DND-41 (cell line): ENCODE measurements around the gene SCNM1.

Experiments used
- ATAC-seq: fragments of 200-7000 bp; cut with Tn5 transposase; 3 replicates; pipeline ENCODE4 v1.9.1; 2021; ENCODE audit warnings: low read depth; ENCODE audit not compliant: insufficient read depth
- DNase-seq: peaks from one replicate; pipeline ENCODE4 v3.0.0-alpha.2; 2020
- H2AFZ ChIP-seq: 2 replicates; pipeline ENCODE4 v1.6.0; 2012; ENCODE audit warnings: low read depth, low read length
- H3K27ac ChIP-seq: 2 replicates; pipeline ENCODE4 v1.5.1; 2012; ENCODE audit warnings: low read length, inconsistent platforms
- H3K27me3 ChIP-seq: fragments of 200-600 bp; sonication (generic); 2 replicates; pipeline ENCODE4 v1.6.0; 2012; ENCODE audit warnings: low read length, mild to moderate bottlenecking, inconsistent platforms; ENCODE audit not compliant: insufficient read depth, poor library complexity
- H3K36me3 ChIP-seq: 2 replicates; pipeline ENCODE4 v1.5.1; 2012; ENCODE audit warnings: low read length, inconsistent platforms; ENCODE audit not compliant: insufficient read depth
- H3K4me1 ChIP-seq: 2 replicates; pipeline ENCODE4 v1.5.1; 2012; ENCODE audit warnings: mild to moderate bottlenecking, low read length; ENCODE audit not compliant: insufficient read depth
- H3K4me2 ChIP-seq: 2 replicates; pipeline ENCODE4 v1.6.0; 2012; ENCODE audit warnings: mild to moderate bottlenecking, moderate library complexity, low read length, inconsistent platforms; ENCODE audit not compliant: insufficient read depth
- H3K4me3 ChIP-seq, 2 experiments: fragments of 200-600 bp in 1 of 2; shearing (Covaris generic) in 1 of 2; 2 replicates each; pipeline ENCODE4 v1.5.1; 2012 to 2016; ENCODE audit warnings: inconsistent platforms in 2 of 2, low read length in 2 of 2, mild to moderate bottlenecking in 2 of 2, low read depth in 1 of 2, moderate library complexity in 1 of 2
- H3K79me2 ChIP-seq: 2 replicates; pipeline ENCODE4 v1.6.0; 2012; ENCODE audit warnings: low read length, inconsistent platforms; ENCODE audit not compliant: insufficient read depth
- H3K9ac ChIP-seq: 2 replicates; pipeline ENCODE4 v1.6.0; 2012; ENCODE audit warnings: low read depth, mild to moderate bottlenecking, inconsistent platforms, low read length, moderate library complexity
- H3K9me3 ChIP-seq: 2 replicates; pipeline ENCODE4 v1.5.1; 2012; ENCODE audit warnings: low read length, moderate library complexity, mild to moderate bottlenecking, inconsistent platforms; ENCODE audit not compliant: insufficient read depth, severe bottlenecking
- H4K20me1 ChIP-seq: 2 replicates; pipeline ENCODE4 v1.6.0; 2012; ENCODE audit warnings: low read length; ENCODE audit not compliant: insufficient read depth
- CTCF ChIP-seq: IDR thresholded peaks from 2 replicates; pipeline ENCODE4 v1.5.1; 2012; ENCODE audit warnings: borderline replicate concordance, low read length, moderate library complexity, mild to moderate bottlenecking; ENCODE audit not compliant: poor library complexity, severe bottlenecking; ENCODE audit errors: extremely low read depth
- EZH2 ChIP-seq: IDR thresholded peaks from 3 replicates; pipeline ENCODE4 v1.6.1; 2012; ENCODE audit warnings: borderline replicate concordance, low read depth, mild to moderate bottlenecking, moderate library complexity, low read length, inconsistent platforms; ENCODE audit not compliant: severe bottlenecking

The SCNM1 gene

GRCh38 chr1:151145304-151146071 is 20.5 kb upstream of the SCNM1 start:
- H3K9me3 ChIP-seq: no peaks in the 10 kb centered on the region
- H3K4me3 ChIP-seq: peak overlapping the region; percentile 52 to 86; a peak in 2 of 4 replicates
- DNase-seq: no peak
- no peaks in the 10 kb centered on the region for H3K27me3 ChIP-seq
- peaks cover 20% of the 10 kb centered on the region for H3K4me1 ChIP-seq
- no peaks in the 10 kb centered on the region; the same call in 1 of the 2 replicates for H3K79me2 ChIP-seq
- H3K27ac ChIP-seq: no peak overlapping the region
- peak overlapping the region; percentile 87 for H3K4me2 ChIP-seq
- peak overlapping the region; percentile 57 for H3K9ac ChIP-seq
- H3K36me3 ChIP-seq: no peaks in the 10 kb centered on the region
- TF ChIP-seq EZH2 (no peak), CTCF (no peak)
- H2AFZ ChIP-seq: peak overlapping the region; percentile 77
- no peaks in the 10 kb centered on the region for H4K20me1 ChIP-seq
- no peak for ATAC-seq

- peak overlapping the region; percentile 87 for H3K4me2 ChIP-seq
- H3K79me2 ChIP-seq: no peaks in the 10 kb centered on the region; the same call in 1 of the 2 replicates
- no peaks in the 10 kb centered on the region for H4K20me1 ChIP-seq
- peak overlapping the region; percentile 57 for H3K9ac ChIP-seq
- ATAC-seq (no peak), DNase-seq (no peak)
- H2AFZ ChIP-seq: peak overlapping the region; percentile 77
- H3K27ac ChIP-seq: peak overlapping the region; percentile 49; the same call in 1 of the 2 replicates
- H3K4me3 ChIP-seq: peak overlapping the region; percentile 52 to 86
- H3K27me3 ChIP-seq: no peaks in the 10 kb centered on the region
- no peaks in the 10 kb centered on the region for H3K36me3 ChIP-seq
- no peak for TF ChIP-seq CTCF
- no peak for TF ChIP-seq EZH2
- no peaks in the 10 kb centered on the region for H3K9me3 ChIP-seq
- H3K4me1 ChIP-seq: peaks cover 20% of the 10 kb centered on the region
Measured at GRCh38 chr1:151146072-151146411, 19.9 kb upstream of the SCNM1 start.

GRCh38 chr1:151146412-151147131 is 19.4 kb upstream of the SCNM1 start, which contains the start of gene SEMA6C:
Gene SEMA6C, minus strand, starts transcription at chr1:151146631. Its CDS starts 4,010 bp downstream, at chr1:151142621.
- DNase-seq (peak; percentile 91), ATAC-seq (peak; percentile 99)
- Histone ChIP-seq H3K4me1 (peaks cover 20% of the 10 kb centered on the region), H2AFZ (peak within 1 kb of the TSS; percentile 77), H3K27ac (peak within 1 kb of the TSS; percentile 78), H4K20me1 (no peaks in the 10 kb centered on the region), H3K36me3 (no peaks in the 10 kb centered on the region), H3K79me2 (no peaks in the 10 kb centered on the region; the same call in 1 of the 2 replicates), H3K9ac (peak within 1 kb of the TSS; percentile 57), H3K27me3 (no peaks in the 10 kb centered on the region), H3K9me3 (no peaks in the 10 kb centered on the region), H3K4me2 (peak within 1 kb of the TSS; percentile 87), H3K4me3 (peak within 1 kb of the TSS; percentile 52 to 86)
- no peak for TF ChIP-seq CTCF
- TF ChIP-seq EZH2: no peak
